Measurements from ENCODE around the gene P2RY6.

P2RY6 gene

GRCh38 chr11:73281796-73282660 is 9.9 kb downstream of the P2RY6 start:
- no peak for DNase-seq

- no peak for DNase-seq
Observed at GRCh38 chr11:73283276-73284000, 11.3 kb downstream of the P2RY6 start.

DNA sequence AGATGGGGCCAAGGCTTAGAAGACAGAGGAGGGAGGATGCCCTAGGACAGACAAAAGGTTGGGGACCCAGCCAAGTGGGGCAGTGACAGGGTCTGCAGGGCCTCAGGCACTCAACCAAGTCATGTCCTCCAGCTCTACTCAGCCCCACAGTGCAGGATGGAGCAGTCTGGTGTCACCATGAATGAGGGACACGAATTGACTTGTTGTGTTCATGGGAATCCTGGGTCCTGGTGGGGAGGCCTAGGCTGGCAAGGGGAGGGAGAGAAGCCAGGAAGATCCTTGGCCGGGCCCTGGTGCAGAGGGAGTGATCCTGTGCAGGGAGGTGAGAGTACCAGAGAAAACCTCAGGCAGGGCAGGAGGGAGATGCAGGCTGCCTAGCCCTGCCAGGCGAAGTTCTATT is 12.0 kb downstream of the P2RY6 start:
- no peak for DNase-seq

DNA sequence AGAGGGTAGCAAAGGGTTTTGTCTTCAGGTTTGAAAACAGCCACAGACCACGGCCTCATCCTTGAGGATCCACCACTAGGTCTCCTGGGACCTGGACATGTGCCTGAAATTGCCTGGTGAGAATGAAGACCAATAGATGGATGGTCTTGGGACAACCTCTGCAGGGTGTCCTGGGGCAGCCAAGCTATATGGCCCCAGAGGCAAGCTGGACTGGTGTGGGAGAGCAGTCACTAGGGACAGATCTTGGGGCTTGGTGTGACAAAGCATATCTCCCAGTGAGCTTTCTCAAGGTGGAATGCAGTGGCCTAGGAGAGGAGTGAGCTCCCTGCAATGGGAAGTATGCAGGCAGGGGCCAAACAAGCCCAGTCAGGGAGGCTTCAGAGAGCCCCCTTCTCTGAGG is 13.6 kb downstream of the P2RY6 start:
- no peak for DNase-seq

GRCh38 chr11:73286240-73286810 is 14.2 kb downstream of the P2RY6 start:
- no peak for DNase-seq

GRCh38 chr11:73287400-73288101 is 15.4 kb downstream of the P2RY6 start:
- no peak for DNase-seq

DNA sequence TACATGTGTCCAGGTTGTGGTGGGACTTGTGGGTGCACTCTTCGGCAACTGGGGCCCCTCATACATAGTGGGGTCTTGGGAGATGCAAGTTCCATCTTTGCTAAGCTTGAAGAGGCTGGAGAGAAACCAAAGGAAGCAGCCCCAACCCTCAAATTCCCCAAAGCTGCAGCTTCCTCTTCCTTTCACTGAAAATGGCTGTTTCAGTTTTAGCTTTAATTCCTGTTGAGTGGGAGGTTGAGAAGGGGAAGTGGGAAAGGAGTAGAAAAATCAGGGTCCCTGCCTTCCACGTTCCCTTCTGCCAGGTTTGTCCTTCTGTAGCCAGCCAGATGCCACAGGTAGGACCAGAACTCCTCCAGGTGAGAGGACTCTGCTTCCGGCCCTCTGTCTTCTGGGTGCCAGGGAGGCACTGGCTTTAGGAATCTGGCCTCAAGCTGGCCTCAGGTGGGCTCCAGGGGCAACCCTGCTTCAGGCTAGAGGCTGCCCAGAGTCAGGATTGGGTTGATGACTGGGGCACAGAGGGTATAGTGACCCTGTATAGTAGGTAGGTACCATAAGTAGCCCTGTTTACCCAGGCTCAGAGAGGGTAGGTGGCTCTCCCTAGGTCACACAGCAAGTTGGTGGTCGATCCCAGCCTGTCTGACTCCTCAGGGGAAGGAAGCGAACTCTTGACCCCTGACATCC is 16.2 kb downstream of the P2RY6 start:
- DNase-seq: peak; percentile 83

DNA sequence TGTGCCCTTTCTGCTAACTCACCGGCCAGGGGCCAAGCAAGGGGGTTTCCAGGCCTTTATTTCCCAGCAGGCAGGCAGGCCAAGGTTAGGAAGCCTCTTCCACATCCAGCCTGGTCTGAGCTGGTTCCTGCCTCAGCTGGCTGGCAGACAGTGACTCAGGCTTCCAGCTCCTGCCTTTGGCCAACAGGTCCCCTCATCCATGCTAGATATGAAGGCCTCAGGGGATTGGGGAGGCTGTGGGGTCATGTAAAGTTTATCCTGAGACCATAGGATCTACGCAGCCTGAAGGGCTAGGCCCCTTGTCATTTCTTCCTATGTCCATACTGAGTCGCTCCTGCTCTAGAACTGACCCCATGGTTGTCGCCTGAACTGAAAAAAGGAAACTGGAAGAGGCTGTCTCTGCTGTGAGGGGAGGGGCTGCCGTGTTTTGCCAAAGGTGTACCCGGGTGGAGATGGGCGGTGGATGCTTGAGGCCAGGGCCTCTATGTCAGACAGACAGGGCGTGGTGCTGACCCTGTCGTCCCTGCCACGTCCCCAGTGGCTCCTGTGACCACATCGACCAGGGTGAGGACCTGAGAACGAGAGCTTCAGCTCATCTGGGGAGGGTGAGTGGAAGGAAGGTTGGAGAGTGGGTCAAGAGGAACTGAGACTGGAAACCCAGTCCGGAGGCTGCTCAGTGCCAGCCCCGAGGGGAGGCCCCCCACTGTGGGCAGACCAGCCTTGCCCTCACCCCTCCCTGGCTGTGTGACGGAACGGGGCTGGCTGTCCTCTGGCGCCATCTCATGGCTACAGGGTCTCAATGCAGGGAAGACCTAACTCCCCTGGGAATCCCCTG is 17.0 kb downstream of the P2RY6 start:
- peak; percentile 84 for DNase-seq

GRCh38 chr11:73290536-73290935 is 18.4 kb downstream of the P2RY6 start:
- no peak for DNase-seq

GRCh38 chr11:73291196-73291595 is 19.1 kb downstream of the P2RY6 start:
- DNase-seq: no peak

- DNase-seq: no peak
Observed at GRCh38 chr11:73291781-73292524, 19.8 kb downstream of the P2RY6 start.

DNA sequence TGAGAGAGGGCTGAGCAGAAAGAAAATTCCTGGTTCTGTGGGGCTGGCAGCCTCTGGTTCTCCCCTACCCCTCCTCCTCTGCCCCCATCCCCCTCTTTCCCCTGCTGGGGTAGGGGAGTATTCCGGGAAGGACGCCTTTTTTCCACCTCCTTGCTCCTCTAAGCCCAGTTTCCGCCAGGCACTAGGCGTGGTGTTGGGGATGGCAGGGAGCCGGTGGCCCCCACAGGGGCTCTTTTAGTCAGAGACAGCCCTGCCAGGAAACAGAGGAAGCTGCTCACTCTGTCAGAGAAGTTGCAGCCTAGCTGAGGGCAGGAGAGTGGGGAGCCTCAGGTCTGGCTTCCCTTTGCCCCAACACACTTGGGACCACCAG is 20.4 kb downstream of the P2RY6 start:
- DNase-seq: no peak

GRCh38 chr11:73293356-73293936 is 21.3 kb downstream of the P2RY6 start:
- no peak for DNase-seq

DNA sequence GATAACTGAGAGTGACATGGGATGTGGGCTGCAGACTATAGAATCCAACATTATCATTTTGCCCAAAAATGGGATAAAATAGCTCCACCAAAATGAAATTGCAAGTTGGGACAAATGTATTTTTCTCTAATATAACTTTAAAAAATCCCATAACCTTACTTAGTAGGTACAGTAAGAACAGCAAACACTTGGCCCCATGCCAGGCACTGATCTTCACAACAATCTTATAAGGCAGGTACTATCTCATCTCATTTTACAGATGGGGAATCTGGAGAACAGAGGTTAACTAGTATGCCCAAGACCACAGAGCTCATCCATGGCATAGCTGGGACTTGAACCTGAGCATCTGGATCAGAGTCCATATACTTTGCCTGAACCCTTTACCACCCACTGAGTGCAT is 22.5 kb downstream of the P2RY6 start:
- DNase-seq: no peak

- DNase-seq: peak; percentile 79
Observed at GRCh38 chr11:73295241-73295995, 23.3 kb downstream of the P2RY6 start.

DNA sequence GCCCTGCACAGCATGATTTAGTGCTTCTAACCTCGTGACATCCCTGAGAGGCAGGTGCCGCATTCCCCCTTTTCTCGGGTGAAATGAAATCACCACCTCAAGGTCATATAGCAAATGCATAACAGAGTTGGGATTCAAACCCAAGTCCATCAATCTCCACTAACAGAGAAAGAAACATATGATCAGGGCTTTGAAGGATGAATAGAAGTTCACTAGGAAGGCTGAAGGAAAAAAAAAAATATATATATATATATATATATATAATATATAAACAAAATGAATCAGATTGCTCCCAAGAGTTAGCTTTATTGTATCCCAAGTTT is 23.8 kb downstream of the P2RY6 start:
- no peak for DNase-seq

DNA sequence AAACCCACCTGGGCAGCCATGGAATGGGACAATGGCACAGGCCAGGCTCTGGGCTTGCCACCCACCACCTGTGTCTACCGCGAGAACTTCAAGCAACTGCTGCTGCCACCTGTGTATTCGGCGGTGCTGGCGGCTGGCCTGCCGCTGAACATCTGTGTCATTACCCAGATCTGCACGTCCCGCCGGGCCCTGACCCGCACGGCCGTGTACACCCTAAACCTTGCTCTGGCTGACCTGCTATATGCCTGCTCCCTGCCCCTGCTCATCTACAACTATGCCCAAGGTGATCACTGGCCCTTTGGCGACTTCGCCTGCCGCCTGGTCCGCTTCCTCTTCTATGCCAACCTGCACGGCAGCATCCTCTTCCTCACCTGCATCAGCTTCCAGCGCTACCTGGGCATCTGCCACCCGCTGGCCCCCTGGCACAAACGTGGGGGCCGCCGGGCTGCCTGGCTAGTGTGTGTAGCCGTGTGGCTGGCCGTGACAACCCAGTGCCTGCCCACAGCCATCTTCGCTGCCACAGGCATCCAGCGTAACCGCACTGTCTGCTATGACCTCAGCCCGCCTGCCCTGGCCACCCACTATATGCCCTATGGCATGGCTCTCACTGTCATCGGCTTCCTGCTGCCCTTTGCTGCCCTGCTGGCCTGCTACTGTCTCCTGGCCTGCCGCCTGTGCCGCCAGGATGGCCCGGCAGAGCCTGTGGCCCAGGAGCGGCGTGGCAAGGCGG is 24.5 kb downstream of the P2RY6 start:
- DNase-seq: no peak

DNA sequence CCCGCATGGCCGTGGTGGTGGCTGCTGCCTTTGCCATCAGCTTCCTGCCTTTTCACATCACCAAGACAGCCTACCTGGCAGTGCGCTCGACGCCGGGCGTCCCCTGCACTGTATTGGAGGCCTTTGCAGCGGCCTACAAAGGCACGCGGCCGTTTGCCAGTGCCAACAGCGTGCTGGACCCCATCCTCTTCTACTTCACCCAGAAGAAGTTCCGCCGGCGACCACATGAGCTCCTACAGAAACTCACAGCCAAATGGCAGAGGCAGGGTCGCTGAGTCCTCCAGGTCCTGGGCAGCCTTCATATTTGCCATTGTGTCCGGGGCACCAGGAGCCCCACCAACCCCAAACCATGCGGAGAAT is 25.1 kb downstream of the P2RY6 start:
- no peak for DNase-seq

GRCh38 chr11:73297702-73298101 is 25.6 kb downstream of the P2RY6 start:
- DNase-seq: no peak
